ENCODE measurements around the gene FLG2. TPM values are rescaled to one million over a fixed set of nuclear protein-coding genes. Genes with fewer than 3 reads are reported as not detected.

FLG2 gene
- polyA plus RNA-seq, 1 of the 3 experiments (the other 2 are of a cell fraction): not detected

DNA sequence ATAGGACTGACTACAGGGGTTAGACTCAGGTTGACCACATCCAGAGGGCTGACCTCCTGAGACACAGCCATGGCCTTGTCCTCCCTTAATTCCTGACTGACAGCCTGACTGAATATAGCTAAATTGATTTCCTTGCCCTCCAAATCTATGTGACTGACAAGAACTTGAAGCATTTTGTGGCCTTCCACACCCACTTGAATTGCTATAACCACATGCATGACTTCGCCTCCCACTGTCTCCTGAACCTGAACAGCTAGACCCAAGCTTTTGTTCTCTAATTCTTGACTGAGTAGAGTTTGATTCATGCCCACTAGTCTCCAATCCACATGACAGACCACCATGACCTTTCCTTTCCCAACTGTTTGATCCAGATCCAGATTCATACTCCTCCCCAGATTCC is 3.1 kb downstream of the FLG2 start:
- no peaks in the 10 kb centered on the region for H3K27me3 ChIP-seq (ENCODE audit: insufficient read depth)
- WGBS (ENCODE audit: low lambda C conversion rate): 8% methylated on average over 1 of the region's 1 CpG
- no peaks in the 10 kb centered on the region for H3K9me2 ChIP-seq
- H3K9me3 ChIP-seq: no peaks in the 10 kb centered on the region
- no peak overlapping the region for H2AFZ ChIP-seq (ENCODE audit: low read depth)
- H4K20me1 ChIP-seq (ENCODE audit: insufficient read depth): no peaks in the 10 kb centered on the region
- no peaks in the 10 kb centered on the region for H3K79me2 ChIP-seq (ENCODE audit: insufficient read depth)
- no peak overlapping the region for H3K4me3 ChIP-seq (ENCODE audit: low read depth in 2 of 2, low read length in 1 of 2)
- ChIA-PET POLR2A (no interaction called here), CTCF (interaction anchor here (0.6 to 2.3 kb wide), 2 partner anchors 9 to 103 kb away, joined by 3 to 11 read pairs; no protein-coding TSS in a partner anchor)
- H3K4me2 ChIP-seq: no peak overlapping the region
- no peaks in the 10 kb centered on the region for H3K4me1 ChIP-seq (ENCODE audit: control insufficient read depth in 1 of 2, insufficient read depth in 2 of 2, low read depth in 1 of 2, low read length in 1 of 2)
- H3F3A ChIP-seq (replicated peaks; ENCODE audit: insufficient read depth): no peaks in the 10 kb centered on the region
- no peak overlapping the region for H3K27ac ChIP-seq (ENCODE audit: low read depth in 2 of 2, low read length in 1 of 2)
- TF ChIP-seq NFIC (IDR thresholded peaks at IDR 0.05; ENCODE audit: borderline replicate concordance): no peak
- TF ChIP-seq YY1 (IDR thresholded peaks at IDR 0.05; ENCODE audit: low read depth): no peak
- no peak for TF ChIP-seq RXRA (IDR thresholded peaks at IDR 0.05; ENCODE audit: borderline replicate concordance, low read depth)
- no peak for TF ChIP-seq FOXM1 (IDR thresholded peaks at IDR 0.05; ENCODE audit: low read depth)
- no peak for TF ChIP-seq CHD2 (IDR thresholded peaks at IDR 0.05; ENCODE audit: low read length, partially characterized antibody)
- TF ChIP-seq REST (IDR thresholded peaks at IDR 0.05; ENCODE audit: low read depth, low read length): no peak
- TF ChIP-seq MXI1 (IDR thresholded peaks at IDR 0.05; ENCODE audit: low read depth, low read length): no peak
- no peak for TF ChIP-seq ELF1 (IDR thresholded peaks at IDR 0.05)
- no peak for TF ChIP-seq JUND (IDR thresholded peaks at IDR 0.05)
- TF ChIP-seq, protein P1, sequence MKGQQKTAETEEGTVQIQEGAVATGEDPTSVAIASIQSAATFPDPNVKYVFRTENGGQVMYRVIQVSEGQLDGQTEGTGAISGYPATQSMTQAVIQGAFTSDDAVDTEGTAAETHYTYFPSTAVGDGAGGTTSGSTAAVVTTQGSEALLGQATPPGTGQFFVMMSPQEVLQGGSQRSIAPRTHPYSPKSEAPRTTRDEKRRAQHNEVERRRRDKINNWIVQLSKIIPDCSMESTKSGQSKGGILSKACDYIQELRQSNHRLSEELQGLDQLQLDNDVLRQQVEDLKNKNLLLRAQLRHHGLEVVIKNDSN (IDR thresholded peaks at IDR 0.05; ENCODE audit: borderline replicate concordance, low read depth): no peak
- TF ChIP-seq, protein P2, sequence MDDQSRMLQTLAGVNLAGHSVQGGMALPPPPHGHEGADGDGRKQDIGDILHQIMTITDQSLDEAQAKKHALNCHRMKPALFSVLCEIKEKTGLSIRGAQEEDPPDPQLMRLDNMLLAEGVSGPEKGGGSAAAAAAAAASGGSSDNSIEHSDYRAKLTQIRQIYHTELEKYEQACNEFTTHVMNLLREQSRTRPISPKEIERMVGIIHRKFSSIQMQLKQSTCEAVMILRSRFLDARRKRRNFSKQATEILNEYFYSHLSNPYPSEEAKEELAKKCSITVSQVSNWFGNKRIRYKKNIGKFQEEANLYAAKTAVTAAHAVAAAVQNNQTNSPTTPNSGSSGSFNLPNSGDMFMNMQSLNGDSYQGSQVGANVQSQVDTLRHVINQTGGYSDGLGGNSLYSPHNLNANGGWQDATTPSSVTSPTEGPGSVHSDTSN (IDR thresholded peaks at IDR 0.05): no peak
- no peak for TF ChIP-seq RFX5 (IDR thresholded peaks at IDR 0.05; ENCODE audit: low read length)
- no peak for TF ChIP-seq GATA2 (CRISPR knock-in tag; IDR thresholded peaks at IDR 0.05)
- no peak for TF ChIP-seq FOSL2 (IDR thresholded peaks at IDR 0.05; ENCODE audit: borderline replicate concordance, low read depth)
- TF ChIP-seq, protein P3, sequence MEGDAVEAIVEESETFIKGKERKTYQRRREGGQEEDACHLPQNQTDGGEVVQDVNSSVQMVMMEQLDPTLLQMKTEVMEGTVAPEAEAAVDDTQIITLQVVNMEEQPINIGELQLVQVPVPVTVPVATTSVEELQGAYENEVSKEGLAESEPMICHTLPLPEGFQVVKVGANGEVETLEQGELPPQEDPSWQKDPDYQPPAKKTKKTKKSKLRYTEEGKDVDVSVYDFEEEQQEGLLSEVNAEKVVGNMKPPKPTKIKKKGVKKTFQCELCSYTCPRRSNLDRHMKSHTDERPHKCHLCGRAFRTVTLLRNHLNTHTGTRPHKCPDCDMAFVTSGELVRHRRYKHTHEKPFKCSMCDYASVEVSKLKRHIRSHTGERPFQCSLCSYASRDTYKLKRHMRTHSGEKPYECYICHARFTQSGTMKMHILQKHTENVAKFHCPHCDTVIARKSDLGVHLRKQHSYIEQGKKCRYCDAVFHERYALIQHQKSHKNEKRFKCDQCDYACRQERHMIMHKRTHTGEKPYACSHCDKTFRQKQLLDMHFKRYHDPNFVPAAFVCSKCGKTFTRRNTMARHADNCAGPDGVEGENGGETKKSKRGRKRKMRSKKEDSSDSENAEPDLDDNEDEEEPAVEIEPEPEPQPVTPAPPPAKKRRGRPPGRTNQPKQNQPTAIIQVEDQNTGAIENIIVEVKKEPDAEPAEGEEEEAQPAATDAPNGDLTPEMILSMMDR (IDR thresholded peaks at IDR 0.05): no peak
- TF ChIP-seq RCOR1 (IDR thresholded peaks at IDR 0.05; ENCODE audit: low read length): no peak
- TF ChIP-seq NRF1 (IDR thresholded peaks at IDR 0.05; ENCODE audit: low read depth, low read length): no peak
- TF ChIP-seq MAX (IDR thresholded peaks at IDR 0.05; ENCODE audit: low read depth): no peak
- no peak for TF ChIP-seq TEAD4 (IDR thresholded peaks at IDR 0.05; ENCODE audit: borderline replicate concordance, insufficient read depth)
- DNase-seq: no peak
- no peak overlapping the region for H3K9ac ChIP-seq
- H3K36me3 ChIP-seq (replicated peaks in 1 of 2; ENCODE audit: control insufficient read depth in 1 of 2, insufficient read depth in 2 of 2, low read length in 1 of 2): no peaks in the 10 kb centered on the region

All from SK-N-SH (cell line).